GM19468 (cell line): Measurements from ENCODE around the gene PLCB4.

Experiments
- ATAC-seq: cut with Tn5 transposase; IDR thresholded peaks from one replicate; pipeline ENCODE4 v1.9.1; 2021; ENCODE audit warnings: mild to moderate bottlenecking, moderate library complexity, moderate number of reproducible peaks; ENCODE audit not compliant: unreplicated experiment; ENCODE audit errors: extremely low read depth

PLCB4 gene

DNA sequence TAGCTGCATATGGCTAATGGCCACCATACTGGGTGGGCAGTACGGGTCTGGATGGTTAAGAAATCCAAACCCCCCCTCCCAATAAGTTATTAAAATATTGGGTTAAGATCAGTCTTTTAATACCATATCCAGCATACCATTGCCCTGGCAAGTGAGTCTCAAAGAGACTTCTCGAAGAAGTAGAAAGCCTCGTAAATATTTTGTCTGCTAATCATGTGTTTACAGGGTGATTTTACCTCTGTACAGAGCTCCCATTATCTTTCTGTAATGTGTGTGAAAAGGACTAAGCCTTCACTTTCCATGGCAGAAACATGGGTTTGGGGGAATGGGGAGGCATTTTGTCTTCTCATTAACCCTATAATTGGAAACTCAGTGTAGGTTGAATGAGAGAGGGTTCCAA is 270.8 kb downstream of the PLCB4 start:
- no peak for ATAC-seq

- no peak for ATAC-seq
These were observed 273.8 kb downstream of the PLCB4 start for GRCh38 chr20:9342651-9343050.

- no peak for ATAC-seq
These were observed 275.4 kb downstream of the PLCB4 start for GRCh38 chr20:9344083-9344920.

GRCh38 chr20:9348316-9348715 is 279.4 kb downstream of the PLCB4 start:
- ATAC-seq, result no peak

DNA sequence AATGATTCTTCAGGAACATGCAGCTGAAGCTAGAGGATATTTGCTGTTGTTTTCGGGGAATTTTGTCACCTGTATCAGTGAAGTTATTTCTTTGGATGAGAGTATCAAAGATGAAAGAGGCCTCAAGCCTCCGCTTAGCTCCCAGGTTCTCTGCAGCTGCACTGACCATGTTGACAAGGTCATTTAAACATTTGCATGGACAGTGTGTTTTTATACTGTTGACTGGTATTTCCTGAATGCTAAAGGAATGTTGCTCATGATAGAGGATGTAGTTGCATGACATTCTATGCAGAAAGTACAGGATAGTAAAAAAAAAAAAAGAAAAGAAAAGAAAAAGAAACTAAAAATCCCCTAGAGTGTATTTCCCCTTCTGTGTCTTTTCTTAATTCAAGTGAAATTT is 279.9 kb downstream of the PLCB4 start:
- ATAC-seq, result no peak

GRCh38 chr20:9349249-9349648 is 280.4 kb downstream of the PLCB4 start:
- no peak for ATAC-seq

DNA sequence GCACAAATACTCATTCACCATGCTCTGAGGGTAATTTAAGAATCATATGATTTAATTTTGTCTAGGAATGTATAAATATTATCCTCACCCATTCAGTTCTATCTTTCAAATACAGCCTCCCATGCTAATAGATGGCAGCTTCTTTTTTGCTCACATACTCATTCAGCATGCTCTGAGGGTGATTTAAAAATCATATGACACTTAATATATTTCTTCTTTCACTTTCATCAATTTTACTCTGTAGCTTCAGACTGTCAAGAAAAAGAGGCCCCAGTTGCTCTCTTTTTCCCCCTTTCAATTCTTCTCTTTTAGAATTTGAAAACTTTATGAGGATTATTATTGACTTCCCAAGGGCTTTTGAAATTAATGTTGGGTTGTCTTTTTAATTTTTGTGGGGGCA is 283.9 kb downstream of the PLCB4 start:
- peak; percentile 33 for ATAC-seq

GRCh38 chr20:9353180-9353915 is 284.5 kb downstream of the PLCB4 start:
- ATAC-seq, result no peak

DNA sequence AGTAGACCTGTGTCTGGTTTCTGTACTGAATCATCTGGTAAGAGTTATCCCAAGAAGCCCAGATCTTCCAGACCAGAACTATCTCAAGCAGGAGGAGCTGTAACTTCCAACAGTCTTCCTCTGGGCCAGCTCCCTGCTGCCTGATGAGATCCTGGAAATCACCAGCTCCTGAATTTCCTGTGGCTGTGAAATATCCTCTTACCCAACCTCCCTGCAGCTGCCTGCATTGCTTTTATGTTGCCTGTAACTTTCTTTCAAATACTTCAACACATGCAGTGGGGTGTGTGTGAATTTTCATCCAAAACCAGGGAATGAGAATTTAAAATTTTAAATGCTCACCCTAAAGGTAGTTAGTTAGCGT is 285.0 kb downstream of the PLCB4 start:
- no peak for ATAC-seq

DNA sequence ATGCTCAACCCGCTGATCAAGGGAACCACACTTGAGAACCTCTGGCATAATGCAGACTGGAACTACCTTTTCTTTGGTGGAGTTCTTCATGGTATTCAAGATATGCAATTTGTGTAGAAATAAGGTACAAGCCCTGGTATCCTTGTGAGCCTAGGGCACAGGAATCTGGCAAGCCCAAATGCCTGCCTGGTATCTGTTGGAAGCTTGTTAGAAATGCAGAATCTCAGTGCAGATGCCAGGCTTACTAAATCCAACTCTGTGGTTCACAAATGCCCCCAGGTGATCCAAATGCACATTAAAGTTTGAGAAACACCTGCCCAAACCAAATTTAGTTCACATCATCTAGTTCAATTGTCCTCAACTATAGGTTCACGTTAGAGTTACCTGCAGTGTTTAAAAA is 285.7 kb downstream of the PLCB4 start:
- ATAC-seq, result no peak

- no peak for ATAC-seq
These were observed 289.1 kb downstream of the PLCB4 start for GRCh38 chr20:9358001-9358400.

GRCh38 chr20:9359561-9360308 is 290.8 kb downstream of the PLCB4 start:
- no peak for ATAC-seq

- no peak for ATAC-seq
These were observed 291.5 kb downstream of the PLCB4 start for GRCh38 chr20:9360431-9360830.

GRCh38 chr20:9363673-9364072 is 294.8 kb downstream of the PLCB4 start:
- no peak for ATAC-seq

DNA sequence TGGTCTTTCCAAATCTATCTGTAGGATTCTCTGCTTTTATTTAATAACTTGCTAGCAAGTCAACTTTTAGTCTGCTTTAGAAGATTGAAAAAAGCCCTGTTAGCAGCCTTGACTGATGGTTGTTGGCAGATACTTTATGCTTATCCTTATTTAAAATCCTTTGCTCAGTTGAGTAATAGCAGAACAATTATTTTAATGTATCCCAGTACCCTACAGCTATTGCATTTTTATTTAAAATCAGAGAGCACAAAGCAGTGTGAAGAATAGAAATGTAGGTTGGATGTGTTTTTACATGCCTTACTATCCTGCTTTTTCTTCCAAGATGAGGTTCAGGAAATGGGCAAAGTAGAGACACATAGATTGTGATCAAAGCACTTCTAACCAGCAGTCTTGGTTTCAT is 298.4 kb downstream of the PLCB4 start:
- no peak for ATAC-seq

DNA sequence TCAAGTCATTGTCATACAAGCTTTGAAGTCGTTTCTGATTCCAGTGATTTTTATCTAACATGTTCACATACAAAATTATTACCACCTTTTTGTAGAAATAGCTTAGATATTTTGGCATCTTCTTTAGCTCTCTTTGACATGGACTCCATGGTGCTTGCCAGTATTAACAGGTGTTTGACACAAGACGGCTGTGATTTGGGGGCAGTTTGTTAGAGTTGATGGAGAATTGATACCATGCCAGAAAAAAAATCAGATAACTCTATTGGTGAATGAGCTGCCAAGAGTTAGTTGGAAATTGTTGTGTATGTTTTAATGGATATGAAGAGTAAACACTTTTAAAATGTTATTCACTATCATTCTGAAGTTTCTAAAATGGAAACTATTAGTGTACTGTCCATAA is 298.9 kb downstream of the PLCB4 start:
- ATAC-seq, result no peak

- no peak for ATAC-seq
These were observed 300.0 kb downstream of the PLCB4 start for GRCh38 chr20:9368893-9369292.

DNA sequence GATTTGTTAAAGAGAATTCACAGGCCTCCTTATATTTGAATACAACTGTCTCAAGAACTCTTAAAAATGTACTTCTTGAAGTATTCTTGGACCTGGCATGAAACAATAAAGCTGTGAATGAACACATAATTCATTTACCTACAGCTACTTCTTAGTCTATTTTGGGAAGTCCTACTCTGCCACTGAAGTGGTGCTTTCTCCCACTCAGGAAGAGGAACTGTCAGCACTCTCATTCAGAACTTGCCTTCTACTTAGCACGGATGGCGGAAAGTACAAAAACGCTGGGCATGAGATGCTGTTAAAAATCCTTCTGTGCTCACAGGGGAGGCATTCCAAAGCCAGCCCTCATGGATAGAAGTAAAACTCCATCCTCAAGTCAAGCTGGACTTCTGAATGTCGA is 300.7 kb downstream of the PLCB4 start:
- ATAC-seq, result no peak

DNA sequence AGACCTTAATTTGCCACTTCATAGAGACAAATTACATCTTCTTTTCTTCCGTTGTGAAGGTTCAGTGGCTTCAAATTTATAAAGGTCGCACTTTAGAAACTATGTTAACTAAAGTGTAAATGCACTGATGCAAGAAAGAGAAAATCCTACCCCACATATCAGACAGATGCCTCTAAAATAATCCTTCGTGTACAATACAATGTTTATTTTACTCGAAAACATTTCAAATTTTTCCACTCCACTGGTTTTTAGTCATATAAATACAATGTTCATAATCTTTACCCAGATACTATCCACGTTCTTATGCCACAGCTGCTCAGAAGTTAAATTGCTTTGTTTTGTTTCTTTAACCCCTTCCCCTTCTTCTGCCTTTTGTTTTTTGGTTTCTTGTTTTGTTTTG is 305.2 kb downstream of the PLCB4 start:
- no peak for ATAC-seq

- ATAC-seq, result no peak
These were observed 305.6 kb downstream of the PLCB4 start for GRCh38 chr20:9374480-9374879.

DNA sequence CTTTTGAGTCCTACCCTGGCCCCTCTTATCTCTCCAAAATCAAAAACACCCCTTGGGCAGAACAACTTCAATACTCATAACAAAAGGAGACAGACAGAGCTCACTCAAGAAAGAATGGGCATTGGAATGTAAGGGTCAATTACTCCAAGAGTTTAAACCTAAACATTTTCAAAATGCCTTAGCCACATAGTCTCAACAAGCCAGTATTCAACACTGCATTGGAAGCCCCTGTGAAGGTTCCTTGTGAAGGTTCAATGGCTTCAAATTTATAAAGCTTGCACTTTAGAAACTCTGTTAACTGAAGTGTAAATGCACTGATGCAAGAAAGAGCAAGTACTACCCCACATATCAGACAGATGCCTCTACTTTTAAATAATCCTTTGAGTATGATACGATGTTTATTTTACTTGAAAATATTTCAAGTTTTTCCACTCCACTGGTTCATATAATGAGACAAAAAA is 306.4 kb downstream of the PLCB4 start:
- no peak for ATAC-seq
